ENCODE measurements around the gene NOL9. TPM values are rescaled to one million over a fixed set of nuclear protein-coding genes. Genes with fewer than 3 reads are reported as not detected.

Gene NOL9
- total RNA-seq, 4 donors from 2014 or later = 17.9 to 30.9 (median 26.0) TPM

GRCh38 chr1:6588893-6589520 is 34.7 kb upstream of the NOL9 start:
- H3K36me3 ChIP-seq = peaks cover 3 to 89% (median 11%) of the 10 kb centered on the region in 3 donors
- no peak for DNase-seq (ENCODE audit: low spot score in 2 of 2)
- TF ChIP-seq POLR2A (IDR thresholded peaks at IDR 0.05) (no peak), CTCF (IDR thresholded peaks at IDR 0.05) (no peak), EP300 (IDR thresholded peaks at IDR 0.05) (no peak)
- H3K9me3 ChIP-seq = no peaks in the 10 kb centered on the region
- H3K27ac ChIP-seq = peak overlapping the region in 1 of 4 donors; percentile 39
- WGBS, 2 donors = 78 to 81% methylated on average over 23 to 24 of the region's 24 CpGs
- peaks cover 0 to 61% (median 0%) of the 10 kb centered on the region in 4 donors for H3K4me1 ChIP-seq
- H3K27me3 ChIP-seq = no peaks in the 10 kb centered on the region
- no peak overlapping the region for H3K4me3 ChIP-seq

DNA sequence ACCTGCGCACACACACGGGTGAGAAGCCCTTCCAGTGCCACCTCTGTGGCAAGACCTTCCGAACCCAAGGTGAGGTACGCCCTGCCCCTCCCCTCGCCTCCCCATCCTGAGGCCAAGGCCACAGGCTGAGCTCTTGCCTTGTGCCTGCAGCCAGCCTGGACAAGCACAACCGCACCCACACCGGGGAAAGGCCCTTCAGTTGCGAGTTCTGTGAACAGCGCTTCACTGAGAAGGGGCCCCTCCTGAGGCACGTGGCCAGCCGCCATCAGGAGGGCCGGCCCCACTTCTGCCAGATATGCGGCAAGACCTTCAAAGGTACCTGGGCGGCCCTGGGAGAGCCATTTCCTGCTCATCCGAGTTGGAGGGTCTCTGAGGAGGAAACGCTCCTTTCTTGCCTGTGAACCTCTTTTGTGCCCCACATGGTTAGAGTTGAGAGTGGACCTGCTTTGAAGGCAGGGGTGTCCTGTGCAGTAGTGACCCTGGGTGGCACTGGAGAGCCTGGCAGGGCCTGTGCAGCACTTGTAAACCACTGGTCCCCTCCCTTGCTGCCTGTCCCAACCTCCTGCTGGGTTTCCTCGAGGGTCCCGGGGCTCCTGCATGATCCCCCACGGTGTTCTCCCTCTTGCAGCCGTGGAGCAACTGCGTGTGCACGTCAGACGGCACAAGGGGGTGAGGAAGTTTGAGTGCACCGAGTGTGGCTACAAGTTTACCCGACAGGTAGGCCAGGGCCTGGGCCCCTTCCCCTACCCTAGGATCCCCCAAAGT is 34.0 kb upstream of the NOL9 start:
- no peak overlapping the region for H3K4me3 ChIP-seq
- no peaks in the 10 kb centered on the region for H3K9me3 ChIP-seq
- H3K27ac ChIP-seq = no peak overlapping the region
- DNase-seq (ENCODE audit: low spot score in 2 of 2) = no peak
- TF ChIP-seq POLR2A (IDR thresholded peaks at IDR 0.05) (no peak), EP300 (IDR thresholded peaks at IDR 0.05) (no peak), CTCF (IDR thresholded peaks at IDR 0.05) (no peak)
- no peaks in the 10 kb centered on the region for H3K27me3 ChIP-seq
- H3K4me1 ChIP-seq = peaks cover 0 to 58% (median 0%) of the 10 kb centered on the region in 4 donors
- WGBS, 2 donors = 83 to 91% methylated on average over 19 to 25 of the region's 25 CpGs
- peaks cover 3 to 82% (median 4%) of the 10 kb centered on the region in 3 donors for H3K36me3 ChIP-seq

DNA sequence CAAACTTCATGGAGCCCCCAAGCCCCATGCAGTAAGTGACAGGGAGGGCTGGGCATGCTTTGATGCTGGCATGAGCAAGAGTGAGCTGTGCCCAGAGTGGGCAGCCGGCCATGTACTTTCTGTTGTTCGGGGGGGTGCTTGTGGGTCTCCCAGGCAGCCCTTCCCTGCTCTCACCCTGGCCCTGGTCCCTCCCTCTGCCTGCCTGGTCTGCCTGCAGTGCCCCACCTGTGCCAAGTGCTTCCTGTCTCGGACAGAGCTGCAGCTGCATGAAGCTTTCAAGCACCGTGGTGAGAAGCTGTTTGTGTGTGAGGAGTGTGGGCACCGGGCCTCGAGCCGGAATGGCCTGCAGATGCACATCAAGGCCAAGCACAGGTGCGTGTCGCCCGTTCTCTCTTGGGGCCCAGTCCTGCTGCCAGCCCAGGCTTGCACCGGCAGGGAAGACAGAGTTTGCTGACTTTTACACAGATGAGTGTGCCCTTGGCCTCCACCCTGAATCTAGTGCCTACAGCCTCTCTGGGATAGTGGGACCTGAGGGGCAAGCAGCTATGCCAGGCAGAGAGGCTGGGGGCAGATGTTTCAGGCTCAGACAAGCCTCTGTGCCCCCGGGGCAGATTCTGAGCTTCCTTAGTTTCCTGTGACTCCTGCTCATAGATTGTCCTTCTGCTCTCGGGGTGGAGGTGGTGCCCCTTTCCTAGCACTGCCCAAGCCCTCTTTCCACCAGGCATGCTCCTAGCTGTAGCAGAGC is 33.1 kb upstream of the NOL9 start:
- Histone ChIP-seq H3K27ac (peak overlapping the region in 1 of 4 donors; percentile 46), H3K4me3 (no peak overlapping the region), H3K9me3 (no peaks in the 10 kb centered on the region), H3K36me3 (peaks cover 0 to 82% (median 3%) of the 10 kb centered on the region in 3 donors), H3K27me3 (no peaks in the 10 kb centered on the region), H3K4me1 (peaks cover 0 to 54% (median under 1%) of the 10 kb centered on the region in 4 donors)
- 67 to 73% methylated on average over 10 to 12 of the region's 13 CpGs for WGBS, 2 donors
- no peak for DNase-seq (ENCODE audit: low spot score in 2 of 2)
- no peak for TF ChIP-seq EP300 (IDR thresholded peaks at IDR 0.05)
- no peak for TF ChIP-seq POLR2A (IDR thresholded peaks at IDR 0.05)
- no peak for TF ChIP-seq CTCF (IDR thresholded peaks at IDR 0.05)

- no peak for DNase-seq (ENCODE audit: low spot score in 2 of 2)
- Histone ChIP-seq H3K4me1 (peaks cover 0 to 58% (median 5%) of the 10 kb centered on the region in 4 donors), H3K4me3 (no peak overlapping the region), H3K9me3 (no peaks in the 10 kb centered on the region), H3K27me3 (no peaks in the 10 kb centered on the region), H3K27ac (no peak overlapping the region), H3K36me3 (peaks cover 0 to 72% (median 3%) of the 10 kb centered on the region in 3 donors)
- 81 to 90% methylated on average over 4 to 11 of the region's 11 CpGs for WGBS, 2 donors
- TF ChIP-seq CTCF (IDR thresholded peaks at IDR 0.05) (no peak), EP300 (IDR thresholded peaks at IDR 0.05) (no peak), POLR2A (IDR thresholded peaks at IDR 0.05) (no peak)
Observed at GRCh38 chr1:6586404-6586816, 32.1 kb upstream of the NOL9 start.

All from tibial nerve (tissue), 4 donors.